HCEC 1CT (cell line): ENCODE results near the gene FNDC8.
"Not testable (repeated sequence)": the region's sequence is repeated elsewhere in the genome, so short reads cannot be mapped to it uniquely, and the experiment has no call there.

ENCODE experiments used
- DNase-seq: peaks from one replicate; pipeline ENCODE4 v3.0.0-alpha.2; 2017

The FNDC8 gene

DNA sequence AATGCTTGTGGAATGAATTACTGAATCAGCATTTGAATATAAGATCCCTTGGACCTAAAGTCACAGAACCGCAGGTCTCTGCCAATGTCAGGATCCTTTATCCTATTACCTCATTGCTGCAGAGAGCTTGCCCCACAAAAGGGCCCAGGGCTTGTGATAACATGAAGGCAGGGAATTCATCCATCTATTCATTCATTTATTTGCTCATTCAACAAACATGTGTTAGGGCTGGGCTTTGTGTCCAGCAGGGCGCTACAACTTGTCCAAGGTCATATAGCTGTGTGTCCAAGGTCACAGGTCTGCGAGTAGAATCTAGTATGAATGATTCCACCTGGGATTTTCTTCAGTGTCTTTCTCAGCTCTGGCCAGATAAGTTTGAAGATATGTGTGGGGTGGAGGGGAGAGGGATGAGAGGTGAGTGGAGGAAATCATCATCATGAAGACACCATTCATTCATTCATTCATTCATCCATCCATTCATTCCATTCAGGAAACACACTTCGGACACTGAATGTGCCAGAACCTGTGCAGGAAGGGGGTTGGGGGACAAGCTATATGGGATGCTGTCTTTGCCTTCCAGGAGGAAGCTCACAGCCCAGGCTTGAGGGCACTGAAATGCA is 24.9 kb downstream of the FNDC8 start:
- DNase-seq, result no peak

DNA sequence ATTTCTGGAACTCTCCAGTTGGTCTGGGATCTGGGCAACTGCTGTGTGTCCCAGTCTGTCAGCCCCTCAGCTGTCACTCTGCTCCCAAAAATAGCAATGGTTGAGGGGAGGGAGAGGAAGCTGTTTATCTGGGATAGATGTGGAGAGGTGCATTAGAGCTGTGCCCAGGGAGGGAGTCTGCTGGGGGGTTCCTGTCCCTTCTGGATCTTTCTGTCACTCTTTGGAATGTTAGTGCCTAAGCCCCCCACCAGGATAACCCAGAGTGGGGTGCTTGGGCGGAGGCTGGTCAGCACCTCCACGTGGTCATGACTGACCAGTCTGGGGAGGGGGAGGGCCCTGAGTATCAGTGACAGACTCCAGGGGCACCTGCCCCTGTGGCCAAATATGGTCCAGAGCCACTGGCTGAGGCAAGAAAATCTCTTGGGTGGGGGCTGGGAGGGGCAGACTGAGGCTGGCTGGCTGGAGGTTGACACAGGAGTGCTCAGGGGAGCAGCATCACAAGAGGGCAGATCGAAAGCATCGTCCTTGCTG is 26.0 kb downstream of the FNDC8 start, which contains the start of gene UNC45B:
UNC45B (plus strand) TSS at position 443 of the 531 bp plus-strand sequence. CDS start 447 bp downstream, outside the sequence.
- no peak for DNase-seq

DNA sequence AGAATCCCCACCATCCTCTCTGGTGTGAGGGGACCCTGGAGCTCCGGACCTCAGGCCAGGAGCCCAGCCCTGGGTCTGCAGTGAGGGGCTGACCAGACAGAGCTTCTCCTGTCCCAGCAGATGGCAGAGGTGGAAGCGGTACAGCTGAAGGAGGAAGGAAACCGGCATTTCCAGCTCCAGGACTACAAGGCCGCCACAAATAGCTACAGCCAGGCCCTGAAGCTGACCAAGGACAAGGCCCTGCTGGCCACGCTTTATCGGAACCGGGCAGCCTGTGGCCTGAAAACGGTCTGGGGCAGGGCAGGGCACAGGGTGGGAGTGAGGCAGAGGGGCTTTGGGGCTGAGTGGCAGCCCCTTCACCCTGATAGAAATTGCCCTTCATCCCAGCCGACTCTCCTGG is 26.7 kb downstream of the FNDC8 start:
- DNase-seq, result no peak

DNA sequence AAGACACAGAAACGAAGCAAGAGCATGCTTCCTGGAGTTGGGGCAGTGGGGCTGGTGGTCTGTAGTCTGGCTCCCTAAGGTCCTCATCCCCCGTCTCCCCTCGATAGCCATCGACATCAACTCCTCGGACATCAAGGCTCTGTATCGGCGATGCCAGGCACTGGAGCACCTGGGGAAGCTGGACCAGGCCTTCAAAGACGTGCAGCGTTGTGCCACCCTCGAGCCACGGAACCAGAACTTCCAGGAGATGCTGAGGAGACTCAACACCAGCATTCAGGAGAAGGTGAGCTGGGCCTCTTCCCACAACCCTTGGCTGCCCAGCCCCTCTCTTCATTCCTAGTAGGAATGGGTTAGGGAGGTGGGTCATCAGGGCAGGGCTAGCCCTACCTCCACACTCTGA is 28.5 kb downstream of the FNDC8 start:
- no peak for DNase-seq

DNA sequence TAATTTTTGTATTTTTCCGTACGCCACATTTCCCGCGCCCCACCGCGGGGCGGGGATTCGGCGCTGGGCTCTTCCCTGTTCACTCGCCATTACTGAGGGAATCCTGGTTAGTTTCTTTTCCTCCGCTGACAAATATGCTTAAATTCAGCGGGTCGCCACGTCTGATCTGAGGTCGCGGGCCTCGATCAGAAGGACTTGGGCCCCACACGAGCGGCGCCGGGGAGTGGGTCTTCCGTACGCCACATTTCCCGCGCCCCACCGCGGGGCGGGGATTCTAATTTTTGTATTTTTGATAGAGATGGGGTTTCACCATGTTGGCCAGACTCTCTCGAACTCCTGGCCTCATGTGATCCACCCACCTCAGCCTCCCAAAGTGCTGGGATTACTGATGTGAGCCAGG is 29.7 kb downstream of the FNDC8 start:
- DNase-seq, result not testable (repeated sequence)

DNA sequence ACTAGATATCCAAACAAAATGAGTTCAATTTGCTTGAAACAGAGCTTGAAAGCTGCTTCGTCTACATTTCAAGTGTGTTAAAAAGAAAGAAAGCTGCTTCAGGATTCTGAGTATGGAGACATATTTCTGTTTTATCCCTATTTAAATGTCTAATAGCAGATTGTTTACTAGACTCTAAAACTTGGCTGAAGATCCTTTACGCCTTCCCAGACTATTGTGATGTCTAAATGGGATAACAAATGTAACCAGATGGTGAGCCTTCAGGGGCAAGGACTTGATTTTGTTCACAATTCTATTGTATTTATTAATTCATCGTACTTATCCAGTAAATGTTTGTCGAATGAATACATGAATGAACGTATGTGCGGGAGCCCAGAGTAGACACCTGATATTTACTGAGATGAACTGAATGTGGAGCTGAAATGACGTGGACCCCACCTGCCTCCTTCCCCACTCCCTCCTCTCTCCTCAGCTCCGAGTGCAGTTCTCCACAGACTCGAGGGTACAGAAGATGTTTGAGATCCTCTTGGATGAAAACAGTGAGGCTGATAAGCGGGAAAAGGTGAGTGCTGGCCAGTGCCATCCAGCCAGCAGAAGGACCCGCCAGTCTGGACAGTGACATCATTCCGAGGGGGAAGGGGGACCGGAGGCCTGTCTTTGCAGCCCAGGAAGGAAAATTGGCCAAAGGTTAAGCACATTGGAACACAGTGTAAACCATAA is 31.2 kb downstream of the FNDC8 start:
- no peak for DNase-seq

DNA sequence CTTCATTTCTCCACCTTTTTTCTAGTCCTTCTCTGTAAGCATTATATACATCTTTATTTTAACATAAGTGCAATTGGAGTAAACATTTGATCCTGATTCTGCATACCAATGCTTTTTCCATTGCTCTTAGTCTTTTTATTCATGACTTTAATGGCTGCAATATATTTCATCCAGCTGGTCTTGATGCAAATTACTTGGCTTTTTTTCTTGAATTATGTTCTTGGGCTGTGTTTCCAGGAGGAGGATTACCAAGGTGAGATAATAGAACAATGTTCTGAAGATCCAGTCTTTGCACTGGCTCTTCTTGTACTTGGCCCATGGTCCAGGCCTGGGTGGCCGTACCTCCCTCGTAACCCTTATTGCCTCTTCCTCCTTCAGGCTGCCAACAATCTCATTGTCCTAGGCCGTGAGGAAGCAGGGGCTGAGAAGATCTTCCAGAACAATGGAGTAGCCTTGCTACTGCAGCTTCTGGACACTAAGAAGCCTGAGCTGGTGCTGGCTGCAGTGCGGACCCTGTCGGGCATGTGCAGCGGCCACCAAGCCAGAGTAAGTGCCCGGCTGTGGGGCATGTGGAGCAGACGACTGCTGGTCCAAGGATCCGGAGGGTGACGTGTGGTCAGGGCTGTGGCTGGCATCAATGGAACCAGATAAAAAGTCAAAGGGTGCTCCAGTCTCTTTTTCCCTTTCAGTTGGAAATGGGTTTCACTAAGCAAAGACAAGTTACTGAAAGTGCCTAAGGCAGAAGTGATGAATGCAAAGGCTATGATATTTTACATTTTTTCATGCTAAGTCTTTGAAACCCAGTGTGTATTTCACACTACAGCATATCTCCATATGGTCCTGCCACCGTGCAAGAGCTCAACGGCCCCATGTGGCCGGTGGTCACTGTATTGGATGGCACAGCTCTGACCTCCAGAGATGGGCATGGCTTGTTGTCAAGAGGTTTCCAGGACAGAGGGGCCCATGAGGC is 33.1 kb downstream of the FNDC8 start:
- no peak for DNase-seq

DNA sequence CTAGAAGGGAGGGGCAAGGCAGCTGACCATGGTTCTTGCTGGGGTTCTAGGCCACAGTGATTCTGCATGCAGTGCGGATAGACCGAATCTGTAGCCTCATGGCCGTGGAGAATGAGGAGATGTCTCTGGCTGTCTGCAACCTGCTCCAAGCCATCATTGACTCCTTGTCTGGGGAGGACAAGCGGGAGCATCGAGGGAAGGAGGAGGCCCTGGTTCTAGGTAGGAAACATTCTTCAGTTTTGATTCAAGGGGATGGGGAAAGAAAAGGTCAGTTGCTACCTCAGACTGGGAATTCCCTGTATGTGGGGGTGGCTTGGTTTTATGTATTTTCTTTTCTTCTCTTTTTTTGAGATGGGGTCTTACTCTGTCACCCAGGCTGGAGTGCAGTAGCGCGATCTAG is 33.8 kb downstream of the FNDC8 start:
- DNase-seq, result no peak

DNA sequence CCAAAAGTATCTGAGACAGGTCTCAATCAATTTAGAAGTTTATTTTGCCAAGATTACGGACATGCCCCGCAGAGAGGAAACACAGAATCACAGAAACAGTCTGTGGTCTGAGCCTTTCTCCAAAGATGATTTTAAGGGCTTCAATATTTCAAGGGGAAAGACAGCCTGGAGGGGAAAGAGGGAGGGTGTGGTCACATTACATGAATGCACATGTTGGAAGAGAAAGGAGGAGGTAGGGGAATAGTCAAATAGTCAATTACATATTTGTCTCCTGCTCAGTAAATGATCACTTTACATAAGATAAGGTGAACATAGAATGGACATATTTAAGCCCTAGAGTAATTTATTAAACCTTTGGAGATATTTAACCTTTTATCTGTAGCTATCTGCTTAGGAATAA is 38.5 kb downstream of the FNDC8 start:
- DNase-seq, result no peak

DNA sequence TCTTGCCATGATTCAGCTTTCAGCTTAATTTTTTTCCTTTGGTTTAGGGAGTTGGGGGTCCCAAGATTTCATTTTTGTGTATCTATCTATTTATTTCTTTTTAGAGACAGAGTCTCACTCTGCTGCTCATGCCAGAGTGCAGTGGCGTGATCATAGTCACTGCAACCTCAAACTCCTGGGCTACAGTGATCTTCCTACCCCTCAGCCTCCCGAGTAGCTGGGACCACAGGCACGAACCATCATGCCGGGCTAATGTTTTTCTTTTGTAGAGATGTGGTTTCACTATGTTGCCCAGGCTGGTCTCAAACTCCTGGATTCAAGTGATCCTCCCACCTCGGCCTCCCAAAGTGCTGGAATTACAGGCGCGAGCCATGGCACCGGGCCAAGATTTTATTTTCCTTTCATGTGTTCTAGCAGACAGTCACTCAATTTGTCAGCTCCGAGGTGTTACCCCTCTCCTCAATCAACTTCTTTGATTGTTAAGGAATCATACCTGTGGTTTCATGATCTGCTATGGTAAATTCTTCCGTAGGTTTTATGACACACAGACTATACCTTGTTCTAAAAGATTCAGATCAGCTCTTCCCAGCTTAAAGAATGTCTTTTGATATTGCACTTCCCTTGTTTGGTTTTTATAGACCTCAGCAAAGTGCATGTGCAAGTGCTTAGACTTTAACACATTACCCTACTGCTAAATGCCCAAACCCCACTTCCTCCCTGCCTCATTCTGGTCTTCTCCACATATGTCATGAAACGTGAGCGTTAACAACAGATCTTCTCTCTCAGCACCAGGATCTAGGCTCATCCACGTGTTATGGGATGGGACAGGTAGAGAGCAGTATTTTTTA is 39.2 kb downstream of the FNDC8 start:
- DNase-seq, result no peak

DNA sequence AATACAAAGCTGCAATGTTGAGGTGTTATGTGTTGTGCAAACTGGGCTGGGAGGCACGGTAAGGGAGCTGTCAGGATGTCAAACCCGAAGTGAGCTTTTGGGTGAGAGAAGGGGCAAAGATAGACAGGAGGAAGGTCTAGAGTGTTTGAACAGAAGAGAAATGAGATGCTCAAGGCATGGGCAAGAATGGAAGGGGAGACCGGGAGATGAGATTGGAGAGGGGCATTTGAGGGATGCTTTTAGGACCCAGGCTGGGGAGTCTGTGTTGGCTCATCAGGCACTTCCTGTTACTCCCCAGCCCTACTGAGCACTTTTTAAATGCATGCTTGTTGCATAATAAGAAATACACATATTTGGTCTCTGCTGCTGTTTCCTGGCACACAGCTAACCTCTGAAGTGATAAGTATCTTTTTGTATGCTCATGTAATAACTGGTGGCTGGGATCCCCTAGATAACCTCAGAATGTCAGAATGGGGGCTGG is 39.9 kb downstream of the FNDC8 start:
- DNase-seq, result peak; percentile 9

DNA sequence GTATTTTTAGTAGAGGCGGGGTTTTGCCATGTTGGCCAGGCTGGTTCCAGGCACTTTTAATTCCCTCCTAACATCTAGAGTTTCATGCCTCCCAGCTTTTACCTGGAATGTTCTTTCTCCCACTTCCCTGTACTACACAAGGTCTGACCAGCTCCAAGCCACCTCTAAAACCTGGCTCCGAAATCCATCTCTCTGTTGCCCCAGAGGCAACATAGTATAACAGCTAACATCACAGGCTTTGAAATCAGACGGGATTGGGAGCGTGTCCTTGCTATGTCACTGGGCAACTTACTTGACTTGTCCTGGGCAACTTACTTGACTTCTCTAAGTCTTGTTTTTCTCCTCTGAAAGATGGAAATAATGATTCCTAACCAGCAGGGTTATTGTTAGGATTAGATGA is 41.3 kb downstream of the FNDC8 start:
- DNase-seq, result no peak

DNA sequence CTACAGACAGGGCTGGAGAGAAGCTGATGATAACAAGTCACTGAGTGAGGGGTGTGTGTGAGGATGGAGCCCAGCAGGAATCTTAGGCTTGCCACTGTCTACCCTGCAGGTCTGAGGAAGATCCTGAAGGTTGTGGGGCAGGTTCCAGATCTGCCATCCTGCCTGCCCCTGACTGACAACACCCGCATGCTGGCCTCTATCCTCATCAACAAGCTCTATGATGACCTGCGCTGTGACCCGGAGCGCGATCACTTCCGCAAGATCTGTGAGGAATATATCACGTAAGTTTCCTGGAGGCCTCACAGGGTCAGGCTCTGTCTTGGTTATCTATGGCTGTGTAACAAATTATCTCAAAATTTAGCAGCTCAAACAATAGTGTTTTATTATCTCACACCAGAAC is 42.5 kb downstream of the FNDC8 start:
- DNase-seq, result no peak

DNA sequence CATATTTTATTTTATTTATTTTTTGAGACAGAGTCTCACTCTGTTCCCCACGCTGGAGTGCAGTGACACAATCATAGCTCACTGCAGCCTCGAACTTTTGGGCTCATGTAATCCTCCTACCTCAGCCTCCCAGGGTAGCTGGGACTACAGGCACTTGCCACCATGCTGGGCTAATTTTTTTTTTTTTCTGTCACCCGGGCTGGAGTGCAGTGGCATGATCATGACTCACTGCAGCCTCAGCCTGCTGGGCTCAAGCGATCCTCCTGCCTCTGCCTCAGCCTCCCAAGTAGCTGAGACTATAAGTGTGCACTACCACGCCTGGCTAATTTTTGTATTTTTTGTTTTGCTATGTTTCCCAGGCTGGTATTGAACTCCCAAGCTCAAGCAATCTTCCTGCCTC is 43.3 kb downstream of the FNDC8 start:
- DNase-seq, result no peak

DNA sequence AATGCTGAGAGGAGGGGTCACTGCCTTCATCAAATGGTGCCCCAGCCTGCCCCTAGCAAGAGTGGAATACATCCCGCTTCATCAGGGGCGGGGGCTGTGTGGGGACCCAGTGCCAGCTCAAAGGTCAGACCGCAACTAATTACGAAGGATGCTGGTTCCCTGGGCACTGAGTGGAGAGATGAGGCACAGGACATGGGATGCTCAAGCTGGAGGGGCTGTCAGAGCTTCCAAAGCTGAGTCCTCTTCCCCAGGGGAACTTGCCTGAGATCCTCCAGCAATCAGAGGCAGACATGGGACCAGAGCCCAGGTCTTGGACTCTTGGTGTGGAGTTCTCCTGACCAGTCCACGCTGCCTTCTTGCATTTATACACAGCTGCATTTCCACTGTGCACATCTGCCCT is 45.1 kb downstream of the FNDC8 start:
- no peak for DNase-seq

DNA sequence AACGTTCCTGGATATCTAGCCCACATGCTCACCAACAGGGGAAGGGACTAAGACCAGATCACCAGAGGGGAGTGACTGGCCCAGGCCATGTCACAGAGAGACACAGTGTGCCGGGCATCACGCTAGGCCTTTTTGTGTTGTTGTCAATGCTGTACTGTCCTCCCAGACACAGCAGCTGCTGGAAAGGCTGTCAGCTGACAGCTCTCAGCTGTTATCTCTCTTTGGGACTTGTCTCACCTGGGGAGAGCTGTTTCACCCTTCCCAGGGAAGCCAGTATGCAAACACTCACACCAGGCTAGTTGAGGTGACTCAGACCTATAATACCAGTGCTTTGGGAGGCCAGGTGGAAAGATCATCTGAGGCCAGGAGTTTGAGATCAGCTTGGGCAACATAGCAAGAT is 45.6 kb downstream of the FNDC8 start:
- no peak for DNase-seq

DNA sequence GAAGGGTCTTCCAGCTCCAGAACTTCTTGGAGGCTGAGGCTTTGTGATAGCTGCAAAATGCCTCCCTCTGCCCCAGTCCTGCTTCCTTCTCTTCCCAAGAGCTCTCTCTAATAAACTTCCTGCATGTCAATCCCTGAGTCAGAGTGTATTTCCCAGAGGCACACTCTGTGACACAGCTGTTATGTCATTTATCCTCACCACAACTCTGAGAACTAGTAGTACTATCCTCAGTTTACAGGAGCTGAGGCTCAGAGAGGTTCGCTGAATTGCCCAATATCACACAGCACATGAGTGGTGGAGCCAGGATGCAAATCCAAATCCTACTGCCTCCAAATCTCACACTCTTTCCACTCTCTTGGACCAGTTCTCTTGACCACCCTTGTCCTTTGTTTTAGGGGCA is 46.3 kb downstream of the FNDC8 start:
- peak; percentile 79 for DNase-seq

DNA sequence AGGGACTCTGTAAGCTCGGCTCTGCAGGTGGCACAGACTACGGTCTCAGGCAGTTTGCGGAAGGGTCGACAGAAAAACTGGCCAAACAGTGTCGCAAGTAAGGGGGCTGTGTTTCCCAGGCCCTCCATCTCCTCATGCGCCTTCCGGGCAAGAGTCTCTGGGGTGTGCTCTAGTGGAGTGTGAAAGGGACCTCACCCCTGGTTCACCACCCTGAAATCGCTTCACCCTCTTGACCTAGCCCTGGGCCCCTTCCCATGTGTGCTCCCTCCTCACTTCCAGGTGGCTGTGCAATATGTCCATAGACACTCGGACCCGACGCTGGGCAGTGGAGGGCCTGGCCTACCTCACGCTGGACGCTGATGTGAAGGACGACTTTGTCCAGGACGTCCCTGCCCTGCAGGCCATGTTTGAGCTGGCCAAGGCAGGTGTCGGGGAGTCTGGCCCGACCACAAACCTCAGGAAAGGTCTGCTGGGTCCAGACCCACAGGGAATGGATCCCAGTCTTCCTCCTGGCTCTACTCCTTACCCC is 48.5 kb downstream of the FNDC8 start:
- DNase-seq, result no peak

DNA sequence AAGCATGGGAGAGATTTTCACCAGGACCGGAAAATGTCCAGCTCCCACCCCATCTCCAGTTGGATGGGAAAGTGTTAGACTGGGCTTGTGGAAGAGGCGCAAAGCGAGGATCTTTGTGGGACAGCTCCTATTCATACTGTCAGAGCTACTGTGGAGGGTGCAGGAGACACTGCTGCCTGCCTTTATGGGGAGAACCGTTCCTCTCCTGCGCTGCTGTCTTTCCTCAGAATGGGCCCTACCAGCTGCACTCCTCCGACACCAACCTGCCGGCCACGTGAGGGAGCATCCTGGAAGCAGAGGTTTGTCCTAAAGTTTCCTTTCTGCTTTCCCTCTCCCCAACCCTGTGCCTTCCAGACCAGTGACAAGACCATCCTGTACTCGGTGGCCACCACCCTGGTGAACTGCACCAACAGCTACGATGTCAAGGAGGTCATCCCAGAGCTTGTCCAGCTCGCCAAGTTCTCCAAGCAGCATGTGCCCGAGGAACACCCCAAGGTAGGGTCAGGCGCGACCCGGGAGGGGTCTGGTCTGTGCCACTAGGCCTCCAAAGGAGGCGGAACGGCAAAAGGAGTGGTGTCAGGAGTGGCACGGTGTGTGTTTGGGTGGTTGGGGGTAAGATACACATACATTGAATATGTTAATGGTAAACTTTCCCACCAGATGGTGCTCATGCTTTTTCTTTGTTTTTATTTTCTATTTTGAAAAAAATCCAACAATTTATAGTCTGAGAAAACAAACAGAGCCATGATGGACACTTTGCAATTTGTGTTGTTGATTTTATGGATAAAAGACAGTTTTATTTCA is 49.8 kb downstream of the FNDC8 start:
- peak; percentile 8 for DNase-seq

DNA sequence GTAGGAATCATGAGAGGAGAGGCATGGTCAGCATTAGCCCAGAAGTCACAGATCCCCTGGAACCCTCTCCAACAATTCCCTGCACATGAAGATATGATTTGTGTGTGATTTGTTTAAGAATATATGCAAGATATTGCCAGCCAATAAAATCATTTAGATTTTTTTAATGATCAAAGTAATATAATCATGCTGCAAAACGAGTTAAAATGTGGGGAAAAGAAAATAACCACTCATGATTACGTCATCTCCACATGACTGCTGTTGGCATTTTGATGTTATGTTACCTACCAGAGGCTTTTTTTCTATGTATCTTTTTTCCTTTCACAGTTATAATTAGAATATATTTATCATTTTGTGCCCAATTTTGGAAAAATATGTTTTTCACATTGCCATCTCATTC is 50.4 kb downstream of the FNDC8 start:
- peak; percentile 26 for DNase-seq

DNA sequence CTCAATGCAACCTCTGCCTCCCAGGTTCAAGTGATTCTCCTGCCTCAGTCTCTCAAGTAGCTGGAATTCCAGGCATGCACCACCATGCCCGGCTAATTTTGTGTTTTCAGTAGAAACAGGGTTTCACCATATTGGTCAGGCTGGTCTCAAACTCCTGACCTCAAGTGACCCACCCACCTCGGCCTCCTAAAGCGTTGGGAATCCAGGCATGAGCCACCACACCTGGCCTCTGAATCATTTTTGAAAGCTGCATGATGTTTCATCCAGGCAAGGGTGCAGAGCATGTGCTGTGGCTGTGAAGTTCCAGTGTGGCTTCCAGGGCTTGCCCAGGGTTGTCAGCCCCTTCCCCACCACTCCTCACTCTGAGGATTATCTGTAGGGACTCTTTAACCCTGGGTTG is 50.9 kb downstream of the FNDC8 start:
- not testable (repeated sequence) for DNase-seq
